ENCODE measurements around the gene ISM1. TPM values are rescaled to one million over a fixed set of nuclear protein-coding genes. Genes with fewer than 3 reads are reported as not detected.

Gene ISM1
- total and polyA plus RNA-seq, 3 donors from 2014 or later: 0.50 to 1.3 (median 0.55) TPM

DNA sequence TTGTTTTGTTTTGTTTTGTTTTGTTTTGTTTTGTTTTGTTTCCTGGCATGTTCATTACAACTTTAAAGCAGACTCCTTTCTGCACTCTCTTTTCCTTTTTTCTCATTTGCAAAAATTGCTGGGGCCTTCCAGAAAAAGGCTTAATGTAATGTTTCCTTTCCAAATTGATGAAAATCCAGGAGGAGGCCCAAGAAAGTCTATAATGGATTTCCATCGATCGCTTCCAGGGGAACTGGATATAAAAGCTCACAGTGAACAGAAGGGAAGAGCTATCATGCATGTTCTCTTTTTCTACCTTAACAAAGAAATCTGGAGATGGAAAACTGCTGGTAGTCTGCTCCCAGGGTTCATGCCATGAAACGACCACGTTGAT, 28.7 kb downstream of the ISM1 start:
- no peaks in the 10 kb centered on the region for H3K9me3 ChIP-seq

DNA sequence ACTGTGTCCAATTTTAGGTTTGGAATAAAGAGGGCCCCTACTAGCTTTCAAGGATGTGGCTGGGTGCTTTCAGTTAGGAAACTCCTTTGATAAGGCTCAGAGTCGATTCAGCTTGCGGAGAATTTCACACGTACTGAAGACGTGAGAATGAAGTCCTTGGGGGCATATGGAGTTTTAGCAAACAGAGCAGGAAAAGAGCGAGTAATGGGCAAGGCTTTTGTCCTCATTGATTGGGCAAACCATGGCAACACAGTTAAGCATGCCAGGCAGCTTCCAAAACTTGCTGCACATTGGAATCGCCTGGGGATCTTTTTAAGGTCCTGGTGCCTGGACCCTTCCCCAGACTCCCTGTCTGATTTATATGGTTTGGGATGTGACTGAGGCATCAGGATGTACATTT, 29.2 kb downstream of the ISM1 start:
- TF ChIP-seq, protein P1, sequence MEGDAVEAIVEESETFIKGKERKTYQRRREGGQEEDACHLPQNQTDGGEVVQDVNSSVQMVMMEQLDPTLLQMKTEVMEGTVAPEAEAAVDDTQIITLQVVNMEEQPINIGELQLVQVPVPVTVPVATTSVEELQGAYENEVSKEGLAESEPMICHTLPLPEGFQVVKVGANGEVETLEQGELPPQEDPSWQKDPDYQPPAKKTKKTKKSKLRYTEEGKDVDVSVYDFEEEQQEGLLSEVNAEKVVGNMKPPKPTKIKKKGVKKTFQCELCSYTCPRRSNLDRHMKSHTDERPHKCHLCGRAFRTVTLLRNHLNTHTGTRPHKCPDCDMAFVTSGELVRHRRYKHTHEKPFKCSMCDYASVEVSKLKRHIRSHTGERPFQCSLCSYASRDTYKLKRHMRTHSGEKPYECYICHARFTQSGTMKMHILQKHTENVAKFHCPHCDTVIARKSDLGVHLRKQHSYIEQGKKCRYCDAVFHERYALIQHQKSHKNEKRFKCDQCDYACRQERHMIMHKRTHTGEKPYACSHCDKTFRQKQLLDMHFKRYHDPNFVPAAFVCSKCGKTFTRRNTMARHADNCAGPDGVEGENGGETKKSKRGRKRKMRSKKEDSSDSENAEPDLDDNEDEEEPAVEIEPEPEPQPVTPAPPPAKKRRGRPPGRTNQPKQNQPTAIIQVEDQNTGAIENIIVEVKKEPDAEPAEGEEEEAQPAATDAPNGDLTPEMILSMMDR (IDR thresholded peaks at IDR 0.05): no peak
- TF ChIP-seq POLR2A (IDR thresholded peaks at IDR 0.05): no peak
- intact Hi-C loops (cut with DNase I; ENCODE audit: low total_unique reads): no loop called here
- H3K4me1 ChIP-seq: no peaks in the 10 kb centered on the region
- H3K27ac ChIP-seq: no peak overlapping the region
- H3K4me3 ChIP-seq: no peak overlapping the region
- no peaks in the 10 kb centered on the region for H3K27me3 ChIP-seq
- no peaks in the 10 kb centered on the region for H3K36me3 ChIP-seq (ENCODE audit: low read depth, missing control alignments)
- DNase-seq: no peak
- H3K9me3 ChIP-seq: no peaks in the 10 kb centered on the region
- 84 to 89% methylated on average over 6 of the region's 6 CpGs for WGBS, 2 donors

More for the DNA sequence above, 28.7 kb downstream of the ISM1 start:
- Histone ChIP-seq H3K4me3 (no peak overlapping the region), H3K27me3 (no peaks in the 10 kb centered on the region), H3K4me1 (no peaks in the 10 kb centered on the region), H3K27ac (no peak overlapping the region), H3K36me3 (ENCODE audit: low read depth, missing control alignments) (no peaks in the 10 kb centered on the region)
- no peak for DNase-seq
- WGBS, 2 donors: 55 to 57% methylated on average over 4 of the region's 4 CpGs
- intact Hi-C loops (cut with DNase I; ENCODE audit: low total_unique reads): no loop called here
- TF ChIP-seq POLR2A (IDR thresholded peaks at IDR 0.05): no peak
- TF ChIP-seq, protein P1 (IDR thresholded peaks at IDR 0.05): no peak

DNA sequence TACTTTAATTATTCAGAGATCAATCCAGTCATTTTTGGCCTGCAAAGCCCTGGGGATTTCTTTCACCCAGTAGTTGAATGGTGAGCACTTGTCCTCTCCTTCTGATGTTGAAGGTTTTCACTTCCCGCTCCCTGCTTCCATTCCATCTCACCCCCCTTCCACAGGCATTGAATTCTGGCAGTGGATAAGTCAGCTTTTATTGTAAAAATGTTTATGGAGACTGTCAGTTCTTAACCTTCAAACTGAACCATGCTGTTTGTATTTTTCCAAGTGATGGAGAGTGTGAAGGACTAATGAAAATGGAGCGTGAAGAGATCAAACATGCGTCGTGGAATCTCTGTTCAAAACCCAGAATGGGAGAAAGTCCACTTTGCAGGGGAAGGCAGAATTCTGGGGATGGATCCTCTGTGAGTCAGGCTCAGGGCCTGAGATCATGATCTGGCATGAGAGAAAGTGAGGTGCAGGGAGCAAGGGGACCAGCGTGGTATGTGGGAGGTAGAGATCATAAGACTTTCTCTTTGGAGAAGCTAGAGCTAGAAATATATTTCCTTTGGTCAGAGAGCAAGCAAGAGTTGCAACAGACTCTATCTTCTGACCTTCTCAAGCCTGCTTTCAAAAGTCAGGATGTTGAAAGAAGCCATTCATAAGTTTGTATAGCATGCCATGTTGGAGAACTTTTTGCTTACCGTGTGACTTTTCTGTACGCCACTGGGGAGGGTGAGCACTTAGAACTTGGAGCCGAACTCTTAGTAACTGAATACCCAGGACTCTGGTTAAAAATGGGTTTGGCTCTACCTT, 30.2 kb downstream of the ISM1 start:
- Histone ChIP-seq H3K4me1 (no peaks in the 10 kb centered on the region), H3K27ac (no peak overlapping the region), H3K4me3 (no peak overlapping the region), H3K27me3 (no peaks in the 10 kb centered on the region), H3K36me3 (ENCODE audit: low read depth, missing control alignments) (no peaks in the 10 kb centered on the region), H3K9me3 (no peaks in the 10 kb centered on the region)
- 89 to 94% methylated on average over 8 of the region's 8 CpGs for WGBS, 2 donors
- DNase-seq: no peak
- intact Hi-C loops (cut with DNase I; ENCODE audit: low total_unique reads): no loop called here
- TF ChIP-seq, protein P1 (IDR thresholded peaks at IDR 0.05): no peak

DNA sequence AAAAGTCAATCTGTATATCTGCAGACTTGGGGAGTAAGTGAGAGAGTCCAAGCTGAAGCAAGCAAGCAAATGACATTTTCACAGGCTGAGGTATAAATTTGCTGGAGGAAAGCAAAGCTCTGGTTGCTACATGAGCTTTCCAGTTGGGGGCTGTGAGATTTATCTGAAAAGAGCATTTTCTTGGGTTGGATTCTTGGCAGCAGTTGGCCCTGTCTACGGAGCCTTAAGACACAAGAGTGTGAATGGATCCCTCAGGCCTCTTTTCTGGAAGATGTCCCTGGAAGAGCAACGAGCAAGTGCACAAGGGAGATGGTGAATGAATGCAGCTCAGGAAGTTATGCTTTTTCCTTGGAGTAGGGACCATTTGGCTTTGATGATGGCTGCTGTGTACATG, 30.8 kb downstream of the ISM1 start:
- H3K9me3 ChIP-seq: no peaks in the 10 kb centered on the region
- no peaks in the 10 kb centered on the region for H3K36me3 ChIP-seq (ENCODE audit: low read depth, missing control alignments)
- no peak for TF ChIP-seq POLR2A (IDR thresholded peaks at IDR 0.05)
- TF ChIP-seq, protein P1 (IDR thresholded peaks at IDR 0.05): no peak
- H3K27ac ChIP-seq: no peak overlapping the region
- intact Hi-C loops (cut with DNase I; ENCODE audit: low total_unique reads): no loop called here
- no peaks in the 10 kb centered on the region for H3K27me3 ChIP-seq
- DNase-seq: no peak
- no peaks in the 10 kb centered on the region for H3K4me1 ChIP-seq
- 66 to 77% methylated on average over 2 of the region's 2 CpGs for WGBS, 2 donors
- no peak overlapping the region for H3K4me3 ChIP-seq

DNA sequence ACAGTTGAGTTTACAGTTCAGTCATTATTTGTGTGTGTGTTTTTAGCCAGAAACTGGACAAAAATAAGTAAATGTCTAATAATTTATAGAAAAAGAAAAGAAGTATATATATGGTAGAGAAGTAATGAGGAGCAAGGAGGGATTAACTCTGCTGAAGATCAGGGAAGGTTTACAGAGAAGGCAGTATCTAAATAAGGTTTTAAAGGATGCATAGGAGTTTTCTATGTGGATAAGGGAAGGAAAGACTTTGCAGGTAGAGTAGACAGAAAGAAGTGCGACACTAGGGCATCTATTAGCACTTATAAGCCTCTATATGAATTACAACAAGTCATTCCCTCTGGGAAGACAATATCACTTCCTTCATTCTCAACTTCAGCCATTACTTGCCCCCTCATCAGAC, 34.3 kb downstream of the ISM1 start:
- intact Hi-C loops (cut with DNase I; ENCODE audit: low total_unique reads): no loop called here
- no peak overlapping the region for H3K4me3 ChIP-seq
- WGBS, 2 donors: 92 to 94% methylated on average over 1 of the region's 1 CpG

More for the DNA sequence above, 34.3 kb downstream of the ISM1 start:
- TF ChIP-seq, protein P1 (IDR thresholded peaks at IDR 0.05): no peak
- no peak for TF ChIP-seq POLR2A (IDR thresholded peaks at IDR 0.05)
- no peak for DNase-seq
- H3K9me3 ChIP-seq: no peaks in the 10 kb centered on the region
- no peak overlapping the region for H3K27ac ChIP-seq
- no peaks in the 10 kb centered on the region for H3K36me3 ChIP-seq (ENCODE audit: low read depth, missing control alignments)
- no peaks in the 10 kb centered on the region for H3K27me3 ChIP-seq
- H3K4me1 ChIP-seq: no peaks in the 10 kb centered on the region
